ENCODE measurements around the gene GGT5. TPM values are rescaled to one million over a fixed set of nuclear protein-coding genes. Genes with fewer than 3 reads are reported as not detected.
"Not testable (repeated sequence)": the region's sequence is repeated elsewhere in the genome, so short reads cannot be mapped to it uniquely, and the experiment has no call there.

GGT5 gene
- total RNA-seq, 1 experiment from 2014 or later, result 39.4 TPM

GRCh38 chr22:24263479-24263878 is 18.6 kb upstream of the GGT5 start:
- DNase-seq (ENCODE audit: low read depth), result not testable (repeated sequence)

GRCh38 chr22:24262185-24262749 is 17.4 kb upstream of the GGT5 start:
- DNase-seq (ENCODE audit: low read depth), result not testable (repeated sequence)

- peak; percentile 81 for DNase-seq (ENCODE audit: low read depth)
Observed at GRCh38 chr22:24259459-24259858, 14.6 kb upstream of the GGT5 start.

GRCh38 chr22:24256736-24257135 is 11.9 kb upstream of the GGT5 start:
- not testable (repeated sequence) for DNase-seq (ENCODE audit: low read depth)

GRCh38 chr22:24256136-24256535 is 11.3 kb upstream of the GGT5 start:
- not testable (repeated sequence) for DNase-seq (ENCODE audit: low read depth)

GRCh38 chr22:24253126-24253525 is 8.2 kb upstream of the GGT5 start:
- DNase-seq (ENCODE audit: low read depth), result not testable (repeated sequence)

- DNase-seq (ENCODE audit: low read depth), result not testable (repeated sequence)
Observed at GRCh38 chr22:24251286-24251685, 6.4 kb upstream of the GGT5 start.

- DNase-seq (ENCODE audit: low read depth), result not testable (repeated sequence)
Observed at GRCh38 chr22:24249413-24249812, 4.5 kb upstream of the GGT5 start.

GRCh38 chr22:24248611-24249010 is 3.7 kb upstream of the GGT5 start:
- not testable (repeated sequence) for DNase-seq (ENCODE audit: low read depth)

GRCh38 chr22:24247564-24248344 is 2.9 kb upstream of the GGT5 start:
- DNase-seq (ENCODE audit: low read depth), result peak; percentile 91

GRCh38 chr22:24247011-24247507 is 2.2 kb upstream of the GGT5 start:
- DNase-seq (ENCODE audit: low read depth), result peak; percentile 14

GRCh38 chr22:24245584-24246561 is 991 bp upstream of the GGT5 start:
- peak; percentile 66 for DNase-seq (ENCODE audit: low read depth)

- DNase-seq (ENCODE audit: low read depth), result peak; percentile 65
Observed at GRCh38 chr22:24244144-24244787, 616 bp downstream of the GGT5 start.

- DNase-seq (ENCODE audit: low read depth), result peak; percentile 79
Observed at GRCh38 chr22:24243417-24243816, 1.5 kb downstream of the GGT5 start.

GRCh38 chr22:24240985-24241692 is 3.7 kb downstream of the GGT5 start:
- DNase-seq (ENCODE audit: low read depth), result not testable (repeated sequence)

GRCh38 chr22:24240381-24240780 is 4.5 kb downstream of the GGT5 start:
- DNase-seq (ENCODE audit: low read depth), result no peak

- DNase-seq (ENCODE audit: low read depth), result not testable (repeated sequence)
Observed at GRCh38 chr22:24238101-24238694, 6.7 kb downstream of the GGT5 start.

GRCh38 chr22:24236656-24237055 is 8.2 kb downstream of the GGT5 start:
- DNase-seq (ENCODE audit: low read depth), result no peak

- no peak for DNase-seq (ENCODE audit: low read depth)
Observed at GRCh38 chr22:24235315-24235714, 9.6 kb downstream of the GGT5 start.

- no peak for DNase-seq (ENCODE audit: low read depth)
Observed at GRCh38 chr22:24233816-24234215, 11.1 kb downstream of the GGT5 start.

Data from LHCN-M2 (cell line).